HFFc6 (cell line): ENCODE measurements around the gene RPS6KA3. TPM values are rescaled to one million over a fixed set of nuclear protein-coding genes. Genes with fewer than 3 reads are reported as not detected.

Experiments
- DNase-seq: peaks from one replicate; pipeline ENCODE4 v3.0.0-alpha.2; 2018
- H3K27ac Mint-ChIP-seq: 2 replicates; pipeline ENCODE4 v1.8.0; 2020; ENCODE audit warnings: mild to moderate bottlenecking, mixed read lengths
- H3K27me3 Mint-ChIP-seq: 2 replicates; pipeline ENCODE4 v1.8.0; 2021; ENCODE audit warnings: mild to moderate bottlenecking, moderate library complexity, mixed read lengths; ENCODE audit not compliant: insufficient read depth
- H3K36me3 Mint-ChIP-seq: 2 replicates; pipeline ENCODE4 v1.8.0; 2021; ENCODE audit warnings: low read depth, mixed read lengths
- H3K4me1 Mint-ChIP-seq: 2 replicates; pipeline ENCODE4 v1.8.0; 2020; ENCODE audit warnings: low read depth, mixed read lengths
- H3K4me3 Mint-ChIP-seq: 2 replicates; pipeline ENCODE4 v1.8.0; 2020; ENCODE audit warnings: mild to moderate bottlenecking, moderate library complexity, mixed read lengths
- H3K9me3 Mint-ChIP-seq: 2 replicates; pipeline ENCODE4 v1.8.0; 2020; ENCODE audit warnings: mild to moderate bottlenecking, mixed read lengths
- CTCF ChIP-seq: fragments of 200-600 bp; sonication (generic); IDR thresholded peaks from 2 replicates; pipeline ENCODE4 v1.5.0; 2021; ENCODE audit warnings: antibody characterized with exemption, mild to moderate bottlenecking
- total RNA-seq, 6 experiments: library from RNA; stranded (reverse); fragmentation: NEBNext Ultra II Directional; extraction: Animal tissue kit (Norgen Biotek cat#: 25700); gene quantifications; 2 replicates in 1 of 6; 3 replicates in 5 of 6; pipeline ENCODE4 v1.2.3, GENCODE V29; 2021

RPS6KA3 gene
- total RNA-seq, 6 experiments from 2014 or later, result 21.5 to 28.3 (median 24.7) TPM

GRCh38 chrX:20111271-20111670, 155.4 kb downstream of the RPS6KA3 start:
- Mint-ChIP-seq H3K27ac (no peak overlapping the region), H3K4me1 (no peaks in the 10 kb centered on the region), H3K36me3 (no peaks in the 10 kb centered on the region), H3K27me3 (peaks cover 5% of the 10 kb centered on the region), H3K9me3 (no peaks in the 10 kb centered on the region), H3K4me3 (no peak overlapping the region)
- DNase-seq, result no peak
- TF ChIP-seq CTCF, result no peak

GRCh38 chrX:20101934-20102581, 164.7 kb downstream of the RPS6KA3 start:
- no peaks in the 10 kb centered on the region for H3K9me3 Mint-ChIP-seq
- no peak overlapping the region for H3K27ac Mint-ChIP-seq
- DNase-seq, result no peak
- H3K4me1 Mint-ChIP-seq, result no peaks in the 10 kb centered on the region
- no peaks in the 10 kb centered on the region for H3K36me3 Mint-ChIP-seq
- TF ChIP-seq CTCF, result no peak
- peaks cover 7% of the 10 kb centered on the region; the same call in 1 of the 2 replicates for H3K27me3 Mint-ChIP-seq
- no peak overlapping the region for H3K4me3 Mint-ChIP-seq

Other genes starting within 250 kb of the RPS6KA3 start
- gene MAP7D2, start 150.0 kb downstream of the RPS6KA3 start, total RNA-seq, result under 1 TPM in 5 of 6 experiments, not detected in 1; 0.05 to 0.47 (median 0.20) TPM
- 100 to 1,000 TPM; 108 to 148 (median 119) TPM for gene EIF1AX, start 125.1 kb downstream of the RPS6KA3 start, total RNA-seq